PC-9 (cell line): ENCODE data around the gene CADM2. TPM values are rescaled to one million over a fixed set of nuclear protein-coding genes. Genes with fewer than 3 reads are reported as not detected.

Experiments
- BruUV-seq: library from RNA; stranded (reverse); fragments of 400-500 nt; replicated peaks from 2 replicates; lab custom pipeline; 2021; lab: Mats Ljungman, UMichigan
- CTCF ChIA-PET: fragments of 300-600 bp; sonication (Branson Sonifier 250); formaldehyde crosslinking; loops from one replicate; lab custom pipeline; 2022; ENCODE audit warnings: antibody characterized with exemption; lab: Charles Lee
- POLR2A ChIA-PET: fragments of 300-600 bp; sonication (Branson Sonifier 250); formaldehyde crosslinking; loops from one replicate; lab custom pipeline; 2022; ENCODE audit warnings: antibody characterized with exemption; ENCODE audit not compliant: unreplicated experiment; lab: Charles Lee
- DNase-seq, 2 experiments: peaks; one replicate each; pipeline versions ENCODE4 v3.0.0 to v3.0.0-alpha.2; 2015 to 2022; ENCODE audit warnings: mixed read lengths in 1 of 2
- H2AFZ ChIP-seq: fragments of 200-600 bp; sonication (generic); 2 replicates; pipeline ENCODE4 v1.8.1; 2017; ENCODE audit warnings: antibody characterized with exemption
- H3F3A ChIP-seq: fragments of 200-600 bp; sonication (generic); 2 replicates; pipeline ENCODE4 v1.8.1; 2017; ENCODE audit warnings: antibody characterized with exemption, mild to moderate bottlenecking, low read depth; ENCODE audit not compliant: insufficient read depth
- H3K27ac ChIP-seq: fragments of 200-600 bp; sonication (generic); 2 replicates; pipeline ENCODE4 v1.6.1; 2016; ENCODE audit warnings: mixed run types
- H3K27me3 ChIP-seq: fragments of 200-600 bp; sonication (generic); 2 replicates; pipeline ENCODE4 v1.6.1; 2016; ENCODE audit warnings: low read depth, mixed run types; ENCODE audit not compliant: insufficient read depth
- H3K36me3 ChIP-seq: fragments of 200-600 bp; sonication (generic); 2 replicates; pipeline ENCODE4 v1.6.1; 2016; ENCODE audit warnings: low read depth, mixed run types
- H3K4me1 ChIP-seq: fragments of 200-600 bp; sonication (generic); replicated peaks from 2 replicates; pipeline ENCODE4 v1.6.1; 2016; ENCODE audit warnings: mixed run types; ENCODE audit not compliant: insufficient read depth
- H3K4me2 ChIP-seq: fragments of 200-600 bp; sonication (generic); 2 replicates; pipeline ENCODE4 v1.6.1; 2017; ENCODE audit warnings: mixed run types
- H3K4me3 ChIP-seq: fragments of 200-600 bp; sonication (generic); 2 replicates; pipeline ENCODE4 v1.6.1; 2016; ENCODE audit warnings: mixed run types
- H3K79me2 ChIP-seq: fragments of 200-600 bp; sonication (generic); 2 replicates; pipeline ENCODE4 v1.6.1; 2017; ENCODE audit warnings: low read depth, mixed run types
- H3K9me2 ChIP-seq: fragments of 200-600 bp; sonication (generic); 2 replicates; pipeline ENCODE4 v1.8.1; 2017; ENCODE audit warnings: mild to moderate bottlenecking; ENCODE audit not compliant: insufficient read depth
- H3K9me3 ChIP-seq: fragments of 200-600 bp; sonication (generic); 2 replicates; pipeline ENCODE4 v1.8.1; 2016; ENCODE audit warnings: low read depth; ENCODE audit not compliant: insufficient read depth
- H4K20me1 ChIP-seq: fragments of 200-600 bp; sonication (generic); 2 replicates; pipeline ENCODE4 v1.8.1; 2017; ENCODE audit not compliant: insufficient read depth
- CTCF ChIP-seq: fragments of 200-600 bp; sonication (generic); conservative IDR thresholded peaks from 2 replicates; pipeline ENCODE4 v1.6.1; 2017; ENCODE audit warnings: mixed run types, antibody characterized with exemption, mild to moderate bottlenecking, moderate library complexity
- EZH2 ChIP-seq: fragments of 200-600 bp; sonication (generic); IDR thresholded peaks from 2 replicates; pipeline ENCODE4 v1.8.0; 2017; ENCODE audit warnings: antibody characterized with exemption, low read depth
- intact Hi-C: fragments of 100-400 bp; cut with micrococcal nuclease; formaldehyde crosslinking; loops from one replicate; pipeline ENCODE4 v1.10.0; 2022; ENCODE audit not compliant: unreplicated experiment
- total RNA-seq: library from RNA; stranded (reverse); gene quantifications from 2 replicates; pipeline ENCODE4 v1.2.3, GENCODE V29; 2021

CADM2 gene
- total RNA-seq, 1 experiment from 2014 or later: 0.59 TPM

- Histone ChIP-seq H3K9me2 (no peaks in the 10 kb centered on the region; the same call in 1 of the 2 replicates), H3K36me3 (no peaks in the 10 kb centered on the region), H3K4me3 (no peak overlapping the region), H3K4me1 (no peaks in the 10 kb centered on the region), H3K79me2 (no peaks in the 10 kb centered on the region), H3K27ac (no peak overlapping the region), H3F3A (no peaks in the 10 kb centered on the region), H4K20me1 (no peaks in the 10 kb centered on the region), H2AFZ (no peak overlapping the region), H3K9me3 (no peaks in the 10 kb centered on the region), H3K4me2 (no peak overlapping the region), H3K27me3 (no peaks in the 10 kb centered on the region)
- intact Hi-C loops: no loop called here
- DNase-seq: no peak
- no TSS peak for BruUV-seq
- POLR2A ChIA-PET: no interaction called here
- CTCF ChIA-PET: no interaction called here
- TF ChIP-seq CTCF: no peak
- no peak for TF ChIP-seq EZH2
Observed at GRCh38 chr3:85785766-85786165, 827.0 kb downstream of the CADM2 start.

- H3K4me1 ChIP-seq: no peaks in the 10 kb centered on the region
- no peaks in the 10 kb centered on the region for H3K36me3 ChIP-seq
- CTCF ChIA-PET: no interaction called here
- H3K4me3 ChIP-seq: no peak overlapping the region
- no peaks in the 10 kb centered on the region for H3K9me3 ChIP-seq
- BruUV-seq: no TSS peak
- no peaks in the 10 kb centered on the region for H3K9me2 ChIP-seq
- H3F3A ChIP-seq: no peaks in the 10 kb centered on the region
- H4K20me1 ChIP-seq: no peaks in the 10 kb centered on the region
- H3K79me2 ChIP-seq: no peaks in the 10 kb centered on the region
- intact Hi-C loops: no loop called here
- no peak overlapping the region for H2AFZ ChIP-seq
- TF ChIP-seq EZH2 (no peak), CTCF (no peak)
- H3K27ac ChIP-seq: no peak overlapping the region
- H3K27me3 ChIP-seq: no peaks in the 10 kb centered on the region
- DNase-seq: no peak
- no peak overlapping the region for H3K4me2 ChIP-seq
- POLR2A ChIA-PET: no interaction called here
Observed at GRCh38 chr3:85790445-85791030, 831.7 kb downstream of the CADM2 start.

- no peaks in the 10 kb centered on the region for H3K4me1 ChIP-seq
- H3F3A ChIP-seq: no peaks in the 10 kb centered on the region
- no TSS peak for BruUV-seq
- DNase-seq: no peak
- no peaks in the 10 kb centered on the region for H3K36me3 ChIP-seq
- H3K9me2 ChIP-seq: no peaks in the 10 kb centered on the region
- no peak overlapping the region for H3K4me3 ChIP-seq
- intact Hi-C loops: no loop called here
- H3K27me3 ChIP-seq: no peaks in the 10 kb centered on the region
- H3K79me2 ChIP-seq: no peaks in the 10 kb centered on the region
- H3K9me3 ChIP-seq: no peaks in the 10 kb centered on the region
- no peak overlapping the region for H3K27ac ChIP-seq
- no peaks in the 10 kb centered on the region for H4K20me1 ChIP-seq
- TF ChIP-seq EZH2: no peak
- TF ChIP-seq CTCF: no peak
- POLR2A ChIA-PET: no interaction called here
- H3K4me2 ChIP-seq: no peak overlapping the region
- CTCF ChIA-PET: no interaction called here
- H2AFZ ChIP-seq: no peak overlapping the region
Observed at GRCh38 chr3:85796140-85796539, 837.4 kb downstream of the CADM2 start.
